Heart left ventricle (tissue), 16 donors: Measurements from ENCODE around the gene EID1. TPM values are rescaled to one million over a fixed set of nuclear protein-coding genes. Genes with fewer than 3 reads are reported as not detected.

Experiments used
- ATAC-seq, 4 donors: fragments of 200-7000 bp; cut with Tn5 transposase; one replicate each; pipeline ENCODE4 v1.9.1; 2020 to 2022; ENCODE audit warnings: moderate library complexity in 4 of 4, mild to moderate bottlenecking in 3 of 4, moderate number of reproducible peaks in 1 of 4
- DNase-seq, 5 donors: peaks; one replicate each; pipeline ENCODE4 v3.0.0-alpha.2; 2020
- H3K27ac ChIP-seq, 12 donors: fragments of 200-600 bp; sonication (generic) in 4 of 12; one replicate each; pipeline versions ENCODE4 v1.5.0 to v1.8.0; 2016 to 2022; ENCODE audit warnings: mild to moderate bottlenecking in 2 of 12
- H3K27me3 ChIP-seq, 9 donors: fragments of 200-600 bp; sonication (generic) in 2 of 9; one replicate each; pipeline versions ENCODE4 v1.5.1 to v1.8.0; 2016 to 2022; ENCODE audit warnings: mild to moderate bottlenecking in 3 of 9
- H3K36me3 ChIP-seq, 9 donors: fragments of 200-600 bp; sonication (generic) in 2 of 9; one replicate each; pipeline versions ENCODE4 v1.5.0 to v1.8.0; 2018 to 2022; ENCODE audit warnings: mild to moderate bottlenecking in 2 of 9
- H3K4me1 ChIP-seq, 12 donors: fragments of 200-600 bp; sonication (generic) in 4 of 12; one replicate each; pipeline versions ENCODE4 v1.5.0 to v1.8.0; 2016 to 2022; ENCODE audit warnings: mild to moderate bottlenecking in 3 of 12
- H3K4me3 ChIP-seq, 12 donors: fragments of 200-600 bp; sonication (generic) in 4 of 12; one replicate each; pipeline versions ENCODE4 v1.5.0 to v1.8.0; 2017 to 2022; ENCODE audit warnings: mild to moderate bottlenecking in 9 of 12, moderate library complexity in 4 of 12
- H3K9me3 ChIP-seq, 12 donors: fragments of 200-600 bp; sonication (generic) in 4 of 12; one replicate each; pipeline versions ENCODE4 v1.5.0 to v1.8.0; 2016 to 2022; ENCODE audit warnings: mild to moderate bottlenecking in 1 of 12
- POLR2A ChIP-seq, 2 donors: fragments of 450-650 bp; IDR thresholded peaks; one replicate each; pipeline ENCODE4 v1.6.1; 2017; ENCODE audit warnings: antibody characterized with exemption in 2 of 2, mild to moderate bottlenecking in 2 of 2, moderate library complexity in 2 of 2
- WGBS, 4 donors: extraction: QIAGEN DNeasy Blood & Tissue Kit in 2 of 4; methylation state at CpG; one replicate each; pipeline versions ENCODE4 v1.1.5 to v1.1.7; 2013 to 2018; 5-methylcytosine and 5-hydroxymethylcytosine counted together
- intact Hi-C, 10 donors: fragments of 100-400 bp; cut with DNase I; formaldehyde crosslinking; loops; one replicate each; pipeline versions ENCODE4 v1.11.1 to v1.14.2; 2022
- polyA plus RNA-seq, 2 donors: library from polyadenylated mRNA; stranded (reverse); fragments of 200-250 nt; gene quantifications; one replicate each; pipeline ENCODE4 v1.2.3, GENCODE V29; 2013
- total RNA-seq, 9 donors: library from RNA; depleted of rRNA in 2 of 9; stranded (reverse); fragments of >200 nt in 2 of 9; fragmentation: NEBNext Ultra II Directional in 3 of 9; extraction: Animal tissue kit (Norgen Biotek cat#: 25700) in 3 of 9; gene quantifications; one replicate each; pipeline versions ENCODE4 v1.1.0 to v1.2.4, GENCODE V29; 2016 to 2023
- TF ChIP-seq, protein P1 (sequence below), 12 donors: fragments of 200-600 bp; sonication (generic) in 4 of 12; IDR thresholded peaks; one replicate each; pipeline versions ENCODE4 v1.5.0 to v1.8.0; 2018 to 2022; ENCODE audit warnings: antibody characterized with exemption in 12 of 12, mild to moderate bottlenecking in 5 of 12
- donor health status: ischemic (EF 13 %, LVEDD 7.1; RV severe dilation, severe dysfunction).
- donor health status: healthy with polysubstance abuse.
- donor health status: DM: no; HTN: yes; CAD: no.
- donor health status: DM: no; HTN: no; CAD: no.
- donor health status: ischemic (EF 25% LVEDD 6.9; RV normal size, moderate dysfunction).
- donor health status: ischemic (EF 25% LVEDD 5.7; RV mildly dilated, moderate dysfunction).
- donor health status: healthy.
- donor health status: DM: yes; HTN: yes; CAD: no.
- donor health status: ischemic (EF 35%, LVEDD 5.7; RV mildly dilated, moderate dysfunction).
- donor health status: nonischemic (EF 11% LVEDD 7.7; RV severe dilation, severe dysfunction).
- donor health status: DM: yes; HTN: yes; CAD: no.
- donor health status: PGD.
- donor health status: ischemic (EF 29% LVEDD 5.4; RV normal size, mild dysfunction).
- donor health status: nonischemic (EF 23%, LVEDD 6.1; RV moderate dilation, normal function).

Gene EID1
- total and polyA plus RNA-seq, 11 donors = 161 to 393 (median 223) TPM

DNA sequence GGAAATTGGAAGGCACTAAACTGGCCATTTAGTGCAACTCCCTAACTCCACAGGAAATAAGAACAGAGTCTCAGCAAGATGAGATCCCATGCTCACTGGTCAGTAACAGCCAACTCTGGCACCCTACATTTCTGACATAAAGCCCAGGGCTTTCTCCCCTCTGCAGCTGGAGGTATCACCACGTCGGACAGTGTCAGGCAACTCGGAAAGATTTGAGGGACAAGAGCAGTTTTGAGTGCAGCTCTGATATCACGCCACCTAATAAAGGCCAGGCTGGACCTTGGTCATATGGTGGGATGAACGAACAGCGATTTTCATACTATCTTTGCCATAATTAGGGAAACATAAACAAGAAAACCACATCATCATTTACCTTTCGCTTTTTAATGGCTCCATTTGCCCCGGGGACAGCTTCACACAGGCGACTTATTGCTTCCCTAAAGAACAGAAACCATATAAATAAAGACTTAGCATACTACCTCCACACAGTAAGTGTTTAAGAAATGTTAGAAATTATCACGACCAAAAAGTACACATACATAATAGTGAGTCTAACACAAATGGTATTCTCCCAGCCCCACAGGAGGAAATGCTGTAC is 12.5 kb downstream of the EID1 start:
- Histone ChIP-seq H3K27ac (no peak overlapping the region), H3K27me3 (no peaks in the 10 kb centered on the region), H3K9me3 (no peaks in the 10 kb centered on the region), H3K4me1 (peaks cover 0 to 5% (median 0%) of the 10 kb centered on the region in 12 donors), H3K36me3 (no peaks in the 10 kb centered on the region), H3K4me3 (no peak overlapping the region)
- 82 to 88% (median 83%) methylated on average over 10 of the region's 10 CpGs for WGBS, 4 donors
- ATAC-seq (no peak), DNase-seq (no peak)
- TF ChIP-seq POLR2A (IDR thresholded peaks at IDR 0.05) = no peak
- TF ChIP-seq, protein P1, sequence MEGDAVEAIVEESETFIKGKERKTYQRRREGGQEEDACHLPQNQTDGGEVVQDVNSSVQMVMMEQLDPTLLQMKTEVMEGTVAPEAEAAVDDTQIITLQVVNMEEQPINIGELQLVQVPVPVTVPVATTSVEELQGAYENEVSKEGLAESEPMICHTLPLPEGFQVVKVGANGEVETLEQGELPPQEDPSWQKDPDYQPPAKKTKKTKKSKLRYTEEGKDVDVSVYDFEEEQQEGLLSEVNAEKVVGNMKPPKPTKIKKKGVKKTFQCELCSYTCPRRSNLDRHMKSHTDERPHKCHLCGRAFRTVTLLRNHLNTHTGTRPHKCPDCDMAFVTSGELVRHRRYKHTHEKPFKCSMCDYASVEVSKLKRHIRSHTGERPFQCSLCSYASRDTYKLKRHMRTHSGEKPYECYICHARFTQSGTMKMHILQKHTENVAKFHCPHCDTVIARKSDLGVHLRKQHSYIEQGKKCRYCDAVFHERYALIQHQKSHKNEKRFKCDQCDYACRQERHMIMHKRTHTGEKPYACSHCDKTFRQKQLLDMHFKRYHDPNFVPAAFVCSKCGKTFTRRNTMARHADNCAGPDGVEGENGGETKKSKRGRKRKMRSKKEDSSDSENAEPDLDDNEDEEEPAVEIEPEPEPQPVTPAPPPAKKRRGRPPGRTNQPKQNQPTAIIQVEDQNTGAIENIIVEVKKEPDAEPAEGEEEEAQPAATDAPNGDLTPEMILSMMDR (IDR thresholded peaks at IDR 0.05) = no peak
- intact Hi-C loops = no loop called here

DNA sequence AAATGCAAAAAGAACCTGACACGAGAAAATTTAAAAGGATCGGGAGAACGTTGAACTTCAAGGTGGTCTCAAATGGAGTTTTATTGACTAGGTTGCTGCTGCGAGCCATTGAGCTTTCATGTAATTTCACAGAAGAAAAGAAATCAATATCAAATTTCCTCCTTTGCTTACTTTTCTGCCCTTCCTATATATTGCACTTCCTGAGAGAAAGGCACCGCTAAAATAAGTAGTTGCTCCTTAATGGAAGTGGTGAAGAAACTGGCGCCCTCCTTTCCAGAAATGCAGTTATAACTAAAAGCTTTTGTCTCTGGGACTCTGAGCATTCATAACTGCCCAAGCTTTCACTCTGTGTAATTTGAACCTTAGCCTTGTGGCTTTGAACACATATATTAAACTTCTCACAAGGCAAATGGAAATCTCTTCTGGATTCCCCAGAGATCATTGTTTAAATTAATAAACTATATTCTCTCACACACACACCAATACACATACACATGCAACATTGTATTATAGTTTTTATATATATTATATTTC is 13.4 kb downstream of the EID1 start:
- no peak overlapping the region for H3K4me3 ChIP-seq
- H3K9me3 ChIP-seq = no peaks in the 10 kb centered on the region
- H3K27ac ChIP-seq = no peak overlapping the region
- peaks cover 0 to 5% (median 0%) of the 10 kb centered on the region in 12 donors for H3K4me1 ChIP-seq
- intact Hi-C loops = no loop called here
- WGBS, 4 donors = 82 to 86% (median 85%) methylated on average over 6 of the region's 6 CpGs
- ATAC-seq (no peak), DNase-seq (no peak)
- no peaks in the 10 kb centered on the region for H3K27me3 ChIP-seq
- H3K36me3 ChIP-seq = no peaks in the 10 kb centered on the region
- TF ChIP-seq POLR2A (IDR thresholded peaks at IDR 0.05) = no peak
- TF ChIP-seq, protein P1 (IDR thresholded peaks at IDR 0.05) = no peak

- no peak overlapping the region for H3K4me3 ChIP-seq
- WGBS, 4 donors = 64 to 84% (median 77%) methylated on average over 3 of the region's 3 CpGs
- H3K9me3 ChIP-seq = no peaks in the 10 kb centered on the region
- ATAC-seq (no peak), DNase-seq (no peak)
- no peak overlapping the region for H3K27ac ChIP-seq
- TF ChIP-seq, protein P1 (IDR thresholded peaks at IDR 0.05) = no peak
- TF ChIP-seq POLR2A (IDR thresholded peaks at IDR 0.05) = no peak
- intact Hi-C loops = no loop called here
- H3K4me1 ChIP-seq = peaks cover 0 to 6% (median 0%) of the 10 kb centered on the region in 12 donors
- H3K36me3 ChIP-seq = no peaks in the 10 kb centered on the region
- no peaks in the 10 kb centered on the region for H3K27me3 ChIP-seq
Measured at GRCh38 chr15:48893311-48893710, 15.4 kb downstream of the EID1 start.

- Histone ChIP-seq H3K9me3 (no peaks in the 10 kb centered on the region), H3K27me3 (no peaks in the 10 kb centered on the region), H3K27ac (peak overlapping the region; percentile 19 to 73 (median 48)), H3K36me3 (no peaks in the 10 kb centered on the region), H3K4me3 (peak overlapping the region in 8 of 12 donors; percentile 19 to 49 (median 28)), H3K4me1 (peaks cover 0 to 6% (median 0%) of the 10 kb centered on the region in 12 donors)
- 47 to 57% (median 51%) methylated on average over 13 of the region's 13 CpGs for WGBS, 4 donors
- DNase-seq (no peak), ATAC-seq (peak; percentile 28 to 75 (median 59))
- intact Hi-C loops = no loop called here
- no peak for TF ChIP-seq POLR2A (IDR thresholded peaks at IDR 0.05)
- TF ChIP-seq, protein P1 (IDR thresholded peaks at IDR 0.05) = no peak
Measured at GRCh38 chr15:48896869-48897814, 19.2 kb downstream of the EID1 start.
